Right lobe of liver (tissue), 4 donors: ENCODE measurements around the gene ATF7.

Experiments used
- CTCF ChIP-seq, 4 donors: fragments of 200-600 bp in 3 of 4; fragments of 450-650 bp in 1 of 4; IDR thresholded peaks; one replicate each; pipeline versions ENCODE4 v1.5.1 to v1.8.0; 2016 to 2022; ENCODE audit warnings: antibody characterized with exemption in 4 of 4, mild to moderate bottlenecking in 2 of 4
- POLR2A ChIP-seq: fragments of 450-650 bp; IDR thresholded peaks from one replicate; pipeline ENCODE4 v1.6.1; 2017; ENCODE audit warnings: antibody characterized with exemption, mild to moderate bottlenecking
- donor health status: DM: no; HTN: no; CAD: no.
- donor health status: DM: no; HTN: no; CAD: no.
- donor health status: DM: no; HTN: yes; CAD: no.

DNA sequence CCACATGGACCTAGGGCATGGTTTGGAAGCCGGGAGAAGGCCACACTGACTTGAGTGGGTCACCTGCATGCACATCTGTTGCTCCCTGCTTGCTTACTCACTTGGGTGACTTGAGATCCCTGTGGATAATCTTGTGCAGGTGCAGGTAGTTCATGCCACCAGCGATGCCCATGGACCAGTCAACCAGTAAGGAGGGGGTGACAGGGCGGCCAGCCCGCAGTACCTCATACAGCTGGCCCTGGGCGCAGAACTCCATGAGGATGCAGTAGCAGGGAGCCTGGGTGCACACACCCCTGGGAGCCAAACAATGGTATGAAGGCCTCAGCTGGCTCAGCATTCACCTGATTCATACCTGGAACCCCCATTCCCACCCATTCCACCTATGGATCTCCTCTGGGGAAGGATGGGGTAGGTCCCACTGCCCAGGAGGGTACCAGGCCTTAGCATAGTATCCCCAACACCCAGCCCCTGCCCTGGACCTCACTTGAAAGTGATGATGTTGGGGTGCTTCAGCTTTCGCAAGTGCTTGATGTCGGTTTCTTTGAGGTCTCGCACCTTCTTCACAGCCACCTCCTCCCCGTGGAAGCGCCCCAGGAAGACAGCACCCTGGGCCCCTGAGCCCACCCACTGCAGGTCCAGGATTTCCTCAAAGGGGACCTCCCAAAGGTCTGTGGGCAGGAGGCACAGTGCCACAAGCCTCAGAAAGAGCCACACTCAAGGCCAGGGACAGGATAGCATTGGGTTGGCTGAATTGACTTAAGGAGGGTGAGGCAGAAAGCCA, 140.0 kb downstream of the ATF7 start:
- no peak for TF ChIP-seq CTCF (IDR thresholded peaks at IDR 0.05)
- TF ChIP-seq POLR2A, result no peak
